Measurements from ENCODE around the gene CASK.
"Not testable (repeated sequence)": the region's sequence is repeated elsewhere in the genome, so short reads cannot be mapped to it uniquely, and the experiment has no call there.

DNA sequence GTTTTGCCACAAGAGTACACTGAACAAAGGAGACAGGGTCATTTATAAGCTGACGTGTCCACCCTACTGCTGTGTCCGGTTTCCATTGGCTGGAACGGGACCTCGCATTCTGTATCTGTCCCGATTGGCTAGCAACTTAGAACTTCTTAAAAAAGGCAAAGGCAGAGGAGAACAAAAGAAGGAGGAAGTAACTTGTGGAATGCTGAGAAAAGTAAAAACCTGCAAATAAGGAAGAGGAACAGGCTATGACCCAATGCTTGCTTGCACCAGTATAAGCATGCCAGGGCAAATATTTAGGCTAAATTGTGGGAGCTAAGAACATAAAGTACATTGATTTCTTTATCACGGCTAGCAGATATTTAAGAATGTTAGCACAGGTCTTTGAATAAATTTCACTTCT lies 203.7 kb downstream of the CASK start:
- TF ChIP-seq, protein P1, sequence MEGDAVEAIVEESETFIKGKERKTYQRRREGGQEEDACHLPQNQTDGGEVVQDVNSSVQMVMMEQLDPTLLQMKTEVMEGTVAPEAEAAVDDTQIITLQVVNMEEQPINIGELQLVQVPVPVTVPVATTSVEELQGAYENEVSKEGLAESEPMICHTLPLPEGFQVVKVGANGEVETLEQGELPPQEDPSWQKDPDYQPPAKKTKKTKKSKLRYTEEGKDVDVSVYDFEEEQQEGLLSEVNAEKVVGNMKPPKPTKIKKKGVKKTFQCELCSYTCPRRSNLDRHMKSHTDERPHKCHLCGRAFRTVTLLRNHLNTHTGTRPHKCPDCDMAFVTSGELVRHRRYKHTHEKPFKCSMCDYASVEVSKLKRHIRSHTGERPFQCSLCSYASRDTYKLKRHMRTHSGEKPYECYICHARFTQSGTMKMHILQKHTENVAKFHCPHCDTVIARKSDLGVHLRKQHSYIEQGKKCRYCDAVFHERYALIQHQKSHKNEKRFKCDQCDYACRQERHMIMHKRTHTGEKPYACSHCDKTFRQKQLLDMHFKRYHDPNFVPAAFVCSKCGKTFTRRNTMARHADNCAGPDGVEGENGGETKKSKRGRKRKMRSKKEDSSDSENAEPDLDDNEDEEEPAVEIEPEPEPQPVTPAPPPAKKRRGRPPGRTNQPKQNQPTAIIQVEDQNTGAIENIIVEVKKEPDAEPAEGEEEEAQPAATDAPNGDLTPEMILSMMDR (IDR thresholded peaks at IDR 0.05), result not testable (repeated sequence)
- not testable (repeated sequence) for TF ChIP-seq POLR2A (IDR thresholded peaks at IDR 0.05)

All from adrenal gland (tissue), 5 donors.